Activated naive CD4-positive, alpha-beta T cell treated with anti-CD3 and anti-CD28 coated beads, Interleukin-2, amount 50 U/mL, for 16 hours (primary cell): Measurements from ENCODE around the gene HSPA12B.
"Not testable (repeated sequence)": the region's sequence is repeated elsewhere in the genome, so short reads cannot be mapped to it uniquely, and the experiment has no call there.

ENCODE experiments used
- DNase-seq: peaks from one replicate; pipeline ENCODE4 v3.0.0-alpha.2; 2020

Gene HSPA12B

GRCh38 chr20:3789201-3789600 lies 56.7 kb downstream of the HSPA12B start:
- not testable (repeated sequence) for DNase-seq

DNA sequence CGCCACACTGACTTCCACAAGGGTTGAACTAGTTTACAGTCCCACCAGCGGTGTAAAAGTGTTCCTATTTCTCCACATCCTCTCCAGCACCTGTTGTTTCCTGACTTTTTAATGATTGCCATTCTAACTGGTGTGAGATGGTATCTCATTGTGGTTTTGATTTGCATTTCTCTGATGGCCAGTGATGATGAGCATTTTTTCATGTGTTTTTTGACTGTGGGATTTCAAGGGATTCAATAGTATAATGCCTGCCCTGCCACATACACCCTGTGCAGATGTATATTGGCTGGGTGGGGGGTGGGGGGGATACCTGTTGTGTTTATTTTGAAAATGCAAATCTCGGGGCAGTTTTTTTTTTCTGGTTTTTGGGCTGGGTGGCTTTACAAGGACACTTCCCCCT lies 61.7 kb downstream of the HSPA12B start:
- not testable (repeated sequence) for DNase-seq

DNA sequence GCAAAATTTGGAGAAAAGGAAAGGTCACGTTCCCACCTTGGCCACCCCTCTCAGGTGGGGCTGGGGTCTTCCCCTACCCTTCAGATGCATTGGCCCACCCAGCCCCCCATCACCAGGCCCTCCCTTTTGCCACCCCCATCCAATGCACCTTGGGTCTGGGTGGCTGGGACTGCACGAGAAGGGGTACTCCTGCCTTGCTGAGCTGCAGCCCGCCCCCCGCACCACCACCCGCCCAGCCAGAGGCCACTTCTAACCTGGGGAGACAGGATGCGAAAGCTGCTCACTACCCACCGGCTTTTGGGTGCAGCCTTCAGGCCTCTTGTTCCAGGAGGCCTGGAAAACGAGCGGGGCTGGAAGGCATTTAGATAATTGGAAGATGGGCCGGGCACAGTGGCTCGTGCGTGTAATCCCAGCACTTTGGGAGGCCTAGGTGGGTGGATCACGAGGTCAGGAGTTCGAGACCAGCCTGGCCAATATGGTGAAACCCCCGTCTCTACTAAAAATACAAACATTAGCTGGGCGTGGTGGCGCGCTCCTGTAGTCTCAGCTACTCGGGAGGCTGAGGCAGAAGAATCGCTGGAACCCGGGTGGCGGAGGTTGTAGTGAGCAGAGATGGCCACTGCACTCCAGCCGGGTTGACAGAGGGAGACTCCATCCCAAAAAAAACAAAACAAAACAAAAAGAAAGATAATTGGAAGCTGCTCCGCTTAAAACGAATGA lies 62.4 kb downstream of the HSPA12B start:
- no peak for DNase-seq

DNA sequence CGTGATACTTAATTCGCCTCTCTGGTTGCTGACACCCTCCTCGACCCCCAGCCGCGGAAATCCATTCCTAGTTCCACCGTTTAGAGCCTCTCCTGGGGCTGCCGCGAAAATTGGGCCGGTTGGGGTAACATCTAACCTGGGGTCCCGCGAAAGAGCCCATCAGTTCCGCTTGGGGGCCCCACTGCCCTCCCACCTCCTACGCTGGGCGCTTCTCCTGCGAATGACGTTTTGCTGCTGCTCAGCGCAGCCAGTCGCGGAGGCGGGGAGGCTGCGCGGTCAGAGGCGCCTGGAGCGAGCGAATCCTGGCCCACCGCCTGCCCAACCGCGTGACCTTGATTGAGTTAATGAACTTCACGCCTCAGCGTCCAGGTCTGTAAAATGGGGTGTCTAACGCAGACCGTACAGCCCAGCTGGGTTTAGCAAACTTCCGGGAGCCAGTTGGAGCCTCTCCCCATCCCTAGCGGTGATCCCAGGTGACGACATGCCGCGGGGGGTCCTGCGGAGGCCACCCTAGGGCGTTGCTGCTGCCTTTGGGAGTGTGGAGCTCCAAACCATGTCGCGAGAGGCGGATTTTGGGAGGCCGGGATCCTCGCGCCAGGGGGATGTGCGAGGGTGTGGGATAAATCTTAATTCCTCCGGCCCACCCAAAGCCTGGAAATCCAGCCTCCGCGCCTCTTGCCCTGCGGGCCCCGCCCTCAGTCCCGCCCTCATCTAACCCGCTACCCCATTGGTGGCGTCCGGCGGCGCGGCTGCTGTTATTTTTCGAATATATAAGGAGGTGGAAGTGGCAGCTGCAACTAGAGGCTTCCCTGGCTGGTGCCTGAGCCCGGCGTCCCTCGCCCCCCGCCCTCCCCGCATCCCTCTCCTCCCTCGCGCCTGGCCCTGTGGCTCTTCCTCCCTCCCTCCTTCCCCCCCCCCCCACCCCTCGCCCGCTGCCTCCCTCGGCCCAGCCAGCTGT lies 63.3 kb downstream of the HSPA12B start, which contains the start of gene CDC25B:
Gene CDC25B (plus strand): TSS at position 800 of the 958 bp plus-strand sequence. CDS start 222 bp downstream, outside the sequence.
- peak; percentile 89 for DNase-seq

DNA sequence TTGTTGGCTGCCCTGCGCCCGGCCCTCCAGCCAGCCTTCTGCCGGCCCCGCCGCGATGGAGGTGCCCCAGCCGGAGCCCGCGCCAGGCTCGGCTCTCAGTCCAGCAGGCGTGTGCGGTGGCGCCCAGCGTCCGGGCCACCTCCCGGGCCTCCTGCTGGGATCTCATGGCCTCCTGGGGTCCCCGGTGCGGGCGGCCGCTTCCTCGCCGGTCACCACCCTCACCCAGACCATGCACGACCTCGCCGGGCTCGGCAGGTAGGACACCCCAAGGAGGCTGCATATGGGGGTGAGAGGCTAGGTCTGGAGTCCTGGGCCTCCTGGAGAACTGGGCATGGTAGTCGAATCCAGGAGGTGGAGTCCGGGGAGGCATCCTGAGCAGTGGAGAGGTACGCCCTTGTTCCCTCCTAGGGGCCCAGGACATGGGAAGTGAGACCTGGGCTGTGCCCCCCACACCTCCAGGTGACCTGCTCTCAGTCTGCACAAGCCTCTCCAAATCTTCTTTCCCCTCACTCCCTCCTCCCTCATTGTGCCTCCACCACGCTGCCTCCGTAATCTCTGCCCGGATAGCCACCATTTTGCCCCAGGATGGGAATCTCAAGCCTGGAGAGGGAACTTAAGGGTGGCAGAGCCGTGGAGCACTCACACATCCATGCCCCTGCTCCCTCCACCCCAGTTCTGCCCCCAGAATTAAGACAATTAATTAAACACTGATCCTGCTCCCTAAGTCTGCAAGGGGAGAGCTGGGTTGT lies 64.2 kb downstream of the HSPA12B start:
- DNase-seq: no peak

GRCh38 chr20:3797226-3797545 lies 64.7 kb downstream of the HSPA12B start:
- no peak for DNase-seq

DNA sequence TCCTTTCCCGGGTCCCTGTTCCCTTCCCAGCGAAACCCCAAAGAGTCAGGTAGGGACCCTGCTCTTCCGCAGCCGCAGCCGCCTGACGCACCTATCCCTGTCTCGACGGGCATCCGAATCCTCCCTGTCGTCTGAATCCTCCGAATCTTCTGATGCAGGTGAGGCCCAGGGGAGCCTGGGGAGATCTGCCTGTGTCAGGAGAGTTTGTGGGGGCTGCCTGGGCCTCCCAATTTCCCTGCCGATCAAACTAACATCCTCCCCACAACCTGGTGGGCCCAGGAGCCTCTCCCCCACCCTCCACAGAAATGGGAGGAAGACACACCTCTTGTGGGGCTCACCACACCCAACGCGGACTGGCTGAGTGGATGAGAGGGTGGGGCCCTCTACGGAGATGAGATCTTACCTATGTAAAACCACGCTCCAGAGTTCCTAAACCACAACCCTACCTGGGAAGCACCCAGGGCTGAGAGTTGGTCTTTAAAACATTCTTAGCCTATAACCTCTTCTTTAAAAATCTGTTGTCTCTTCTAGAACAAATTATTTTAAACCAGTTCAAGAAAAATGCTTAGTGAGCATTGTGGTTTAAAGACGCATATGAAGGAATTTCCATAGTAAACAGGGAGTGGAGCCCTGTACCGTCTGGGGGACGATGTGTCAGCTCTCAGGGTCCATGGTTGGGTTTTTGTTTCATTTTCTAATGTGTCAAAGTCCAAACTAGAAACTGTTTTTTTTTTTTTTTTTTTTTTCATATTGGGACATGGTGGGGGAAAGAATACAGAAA lies 65.3 kb downstream of the HSPA12B start:
- peak; percentile 40 for DNase-seq

- DNase-seq: no peak
Observed at GRCh38 chr20:3798373-3798768, 65.9 kb downstream of the HSPA12B start.

DNA sequence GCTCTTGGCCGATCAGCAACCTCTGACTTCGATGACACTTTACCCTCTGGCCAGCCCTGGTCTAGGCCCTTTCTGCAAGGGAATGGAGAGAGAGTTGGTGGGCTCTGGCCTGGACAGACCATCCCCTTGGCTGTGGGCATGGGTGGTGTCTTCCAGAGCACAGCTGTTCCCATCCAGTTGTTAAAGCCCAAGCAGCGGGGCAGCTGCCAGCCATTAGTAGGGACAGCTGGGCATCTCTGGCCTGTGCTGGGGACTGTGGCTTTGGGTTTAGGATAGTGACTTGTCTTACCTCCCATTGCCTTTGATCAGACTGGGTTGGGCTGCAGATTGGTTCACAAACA lies 66.4 kb downstream of the HSPA12B start:
- no peak for DNase-seq

DNA sequence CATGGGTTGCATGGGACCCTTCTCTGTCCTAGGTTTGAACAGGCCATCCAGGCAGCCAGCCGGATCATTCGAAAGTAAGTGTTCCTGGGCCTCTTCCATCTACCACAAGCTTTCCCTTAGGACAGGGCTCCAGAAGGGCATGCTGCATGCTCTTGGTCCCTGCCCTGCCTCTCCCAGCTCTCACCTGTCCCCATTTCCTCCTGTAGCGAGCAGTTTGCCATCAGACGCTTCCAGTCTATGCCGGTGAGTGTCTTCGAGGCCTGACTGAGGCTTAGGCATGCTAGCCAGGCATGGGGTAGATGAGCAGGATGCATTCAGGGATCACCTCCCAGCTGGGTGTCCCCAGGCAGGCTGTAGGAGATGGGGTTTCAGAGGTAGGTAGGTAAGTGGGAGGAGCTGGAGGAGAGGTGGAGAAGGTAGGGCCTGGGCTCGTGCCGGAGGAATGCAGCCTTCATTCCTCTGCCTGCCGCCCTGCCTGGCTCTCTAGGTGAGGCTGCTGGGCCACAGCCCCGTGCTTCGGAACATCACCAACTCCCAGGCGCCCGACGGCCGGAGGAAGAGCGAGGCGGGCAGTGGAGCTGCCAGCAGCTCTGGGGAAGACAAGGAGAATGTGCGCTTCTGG lies 67.9 kb downstream of the HSPA12B start:
- no peak for DNase-seq

DNA sequence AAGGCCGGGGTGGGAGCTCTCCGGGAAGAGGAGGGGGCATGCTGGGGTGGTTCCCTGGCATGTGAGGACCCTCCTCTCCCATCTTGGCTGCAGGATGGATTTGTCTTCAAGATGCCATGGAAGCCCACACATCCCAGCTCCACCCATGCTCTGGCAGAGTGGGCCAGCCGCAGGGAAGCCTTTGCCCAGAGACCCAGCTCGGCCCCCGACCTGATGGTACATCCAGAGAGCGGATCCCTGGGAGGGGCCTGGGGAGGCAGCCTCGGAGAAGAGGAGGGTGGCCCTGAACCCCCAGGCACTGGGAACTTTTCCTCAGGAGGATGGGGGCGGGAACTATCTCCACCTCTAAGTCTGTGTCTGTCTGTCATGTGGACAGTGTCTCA lies 68.4 kb downstream of the HSPA12B start:
- DNase-seq: no peak

- DNase-seq: no peak
Observed at GRCh38 chr20:3801299-3801698, 68.8 kb downstream of the HSPA12B start.

- DNase-seq: no peak
Observed at GRCh38 chr20:3801846-3802245, 69.4 kb downstream of the HSPA12B start.
